ENCODE measurements around the gene AMBP.

The AMBP gene

DNA sequence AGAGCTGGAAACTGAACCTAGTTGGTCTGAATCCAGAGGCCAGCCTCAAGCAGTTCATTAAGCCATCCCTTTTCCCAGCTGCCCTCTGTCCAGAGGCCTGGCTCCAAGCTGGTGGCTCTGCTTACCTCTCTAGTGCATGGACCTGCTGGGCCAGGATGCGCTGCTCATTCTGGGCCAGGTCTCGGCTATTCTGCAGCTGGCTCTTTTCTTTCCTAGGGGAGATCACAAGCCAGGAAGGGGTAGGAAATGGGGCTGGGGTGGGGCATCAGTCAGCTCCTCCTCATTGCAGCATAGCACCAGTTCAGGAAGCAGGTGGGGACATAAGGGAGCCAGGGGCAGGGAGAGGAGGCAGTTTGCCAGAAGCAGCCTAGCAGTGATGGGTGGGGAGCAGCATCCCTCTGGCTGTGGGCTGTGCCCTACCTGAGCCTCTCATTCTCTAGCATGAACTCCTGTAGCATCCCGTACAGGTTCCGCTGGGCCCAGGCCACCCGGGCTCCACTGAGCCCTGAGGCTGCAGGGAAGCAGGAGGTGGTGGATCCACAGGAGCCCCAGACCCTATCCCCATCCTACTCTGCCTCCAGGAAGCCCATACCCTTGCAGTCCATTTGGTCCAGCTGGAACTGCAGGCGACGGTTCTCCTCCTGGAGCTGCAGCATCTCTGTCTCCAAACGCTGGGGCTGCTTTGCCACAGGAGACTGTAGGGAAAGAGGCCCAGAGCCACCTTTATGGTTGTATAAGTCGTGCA lies 15.8 kb upstream of the AMBP start:
- Histone ChIP-seq H3K4me2 (ENCODE audit: low read length) (no peak overlapping the region), H3K36me3 (ENCODE audit: insufficient read depth, low read length) (no peaks in the 10 kb centered on the region), H2AFZ (ENCODE audit: low read length) (no peak overlapping the region)

DNA sequence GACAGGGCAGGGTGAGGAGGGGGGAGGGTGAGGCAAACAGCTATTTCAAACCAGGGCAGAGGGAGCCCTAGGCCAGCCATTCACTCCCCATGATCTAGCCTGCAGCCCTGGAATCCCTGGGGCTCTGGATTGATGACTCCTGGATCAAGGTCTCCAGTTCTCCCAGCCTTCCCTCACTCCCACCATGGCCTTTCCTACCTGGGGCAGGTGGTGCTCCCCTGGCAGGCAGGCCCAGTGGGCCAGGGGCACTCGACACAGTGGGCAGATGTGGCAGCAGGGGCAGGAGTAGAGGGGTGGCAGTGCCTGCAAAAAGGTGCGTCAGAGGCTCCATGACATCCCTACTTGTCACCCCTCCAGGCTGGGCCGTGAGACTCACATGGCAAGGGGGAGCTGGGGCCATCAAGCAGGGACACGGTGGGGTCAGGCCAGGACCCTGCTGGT lies 15.0 kb upstream of the AMBP start:
- no peaks in the 10 kb centered on the region for H3K36me3 ChIP-seq (ENCODE audit: insufficient read depth, low read length)
- H3F3A ChIP-seq (ENCODE audit: insufficient read depth, low read length): no peaks in the 10 kb centered on the region
- no peak overlapping the region for H3K27ac ChIP-seq (ENCODE audit: low read depth, low read length, poor library complexity, severe bottlenecking)
- no peak overlapping the region for H3K4me3 ChIP-seq (ENCODE audit: low read depth, low read length, poor library complexity, severe bottlenecking)
- no peak overlapping the region for H2AFZ ChIP-seq (ENCODE audit: low read length)
- no peaks in the 10 kb centered on the region for H3K27me3 ChIP-seq (ENCODE audit: insufficient read depth, low read length)
- no peak for TF ChIP-seq EZH2 (IDR thresholded peaks at IDR 0.05; ENCODE audit: borderline replicate concordance, low read length)
- TF ChIP-seq CTCF (IDR thresholded peaks at IDR 0.05; ENCODE audit: low read length): no peak
- no peak overlapping the region for H3K9ac ChIP-seq (ENCODE audit: low read length)
- no peaks in the 10 kb centered on the region for H3K4me1 ChIP-seq (ENCODE audit: insufficient read depth, low read length, severe bottlenecking)
- H3K4me2 ChIP-seq (ENCODE audit: low read length): no peak overlapping the region
- H4K20me1 ChIP-seq (ENCODE audit: insufficient read depth, low read length): no peaks in the 10 kb centered on the region
- no peaks in the 10 kb centered on the region for H3K9me3 ChIP-seq (ENCODE audit: low read length)
- H3K9me2 ChIP-seq (ENCODE audit: low read depth, low read length): no peaks in the 10 kb centered on the region
- no peaks in the 10 kb centered on the region for H3K79me2 ChIP-seq (ENCODE audit: insufficient read depth, low read length)

More for the DNA sequence above, 15.8 kb upstream of the AMBP start:
- TF ChIP-seq EZH2 (IDR thresholded peaks at IDR 0.05; ENCODE audit: borderline replicate concordance, low read length) (no peak), CTCF (IDR thresholded peaks at IDR 0.05; ENCODE audit: low read length) (no peak)
- Histone ChIP-seq H3K79me2 (ENCODE audit: insufficient read depth, low read length) (no peaks in the 10 kb centered on the region), H3K4me3 (ENCODE audit: low read depth, low read length, poor library complexity, severe bottlenecking) (no peak overlapping the region), H3K9ac (ENCODE audit: low read length) (no peak overlapping the region), H3K9me3 (ENCODE audit: low read length) (no peaks in the 10 kb centered on the region), H3K27me3 (ENCODE audit: insufficient read depth, low read length) (no peaks in the 10 kb centered on the region), H3K27ac (ENCODE audit: low read depth, low read length, poor library complexity, severe bottlenecking) (no peak overlapping the region), H3K9me2 (ENCODE audit: low read depth, low read length) (no peaks in the 10 kb centered on the region), H3F3A (ENCODE audit: insufficient read depth, low read length) (no peaks in the 10 kb centered on the region), H3K4me1 (ENCODE audit: insufficient read depth, low read length, severe bottlenecking) (no peaks in the 10 kb centered on the region), H4K20me1 (ENCODE audit: insufficient read depth, low read length) (no peaks in the 10 kb centered on the region)

DNA sequence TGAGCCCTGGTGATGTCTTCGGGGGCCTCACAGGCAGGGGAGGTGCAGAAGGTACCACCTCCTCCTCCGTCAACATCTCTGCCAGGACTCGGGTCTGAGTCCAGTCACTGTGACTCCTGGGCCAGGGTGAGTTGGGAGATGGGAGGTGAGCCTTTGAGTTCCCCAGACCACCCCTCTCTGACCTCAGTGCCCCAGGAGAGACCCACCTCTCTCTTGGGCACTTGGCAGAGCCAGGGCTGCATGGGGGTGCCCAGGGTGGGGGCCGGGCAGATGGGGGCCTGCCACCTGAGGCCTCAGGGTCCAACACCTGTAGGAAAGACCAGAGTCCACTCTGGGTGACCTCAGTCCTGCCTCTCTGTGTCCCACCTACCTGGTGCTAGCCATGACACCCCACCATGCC lies 14.2 kb upstream of the AMBP start:
- no peak overlapping the region for H3K4me3 ChIP-seq (ENCODE audit: low read depth, low read length, poor library complexity, severe bottlenecking)
- no peaks in the 10 kb centered on the region for H3K9me3 ChIP-seq (ENCODE audit: low read length)
- H3K9me2 ChIP-seq (ENCODE audit: low read depth, low read length): no peaks in the 10 kb centered on the region
- H3K4me2 ChIP-seq (ENCODE audit: low read length): no peak overlapping the region
- H3F3A ChIP-seq (ENCODE audit: insufficient read depth, low read length): no peaks in the 10 kb centered on the region
- H2AFZ ChIP-seq (ENCODE audit: low read length): no peak overlapping the region
- TF ChIP-seq CTCF (IDR thresholded peaks at IDR 0.05; ENCODE audit: low read length) (no peak), EZH2 (IDR thresholded peaks at IDR 0.05; ENCODE audit: borderline replicate concordance, low read length) (no peak)
- no peaks in the 10 kb centered on the region; the same call in 1 of the 2 replicates for H3K27me3 ChIP-seq (ENCODE audit: insufficient read depth, low read length)
- H3K79me2 ChIP-seq (ENCODE audit: insufficient read depth, low read length): no peaks in the 10 kb centered on the region
- H3K27ac ChIP-seq (ENCODE audit: low read depth, low read length, poor library complexity, severe bottlenecking): no peak overlapping the region
- no peak overlapping the region for H3K9ac ChIP-seq (ENCODE audit: low read length)
- no peaks in the 10 kb centered on the region for H3K4me1 ChIP-seq (ENCODE audit: insufficient read depth, low read length, severe bottlenecking)
- no peaks in the 10 kb centered on the region for H3K36me3 ChIP-seq (ENCODE audit: insufficient read depth, low read length)
- no peaks in the 10 kb centered on the region for H4K20me1 ChIP-seq (ENCODE audit: insufficient read depth, low read length)
